ENCODE measurements around the gene NEK1.
"Not testable (repeated sequence)": the region's sequence is repeated elsewhere in the genome, so short reads cannot be mapped to it uniquely, and the experiment has no call there.

Gene NEK1

DNA sequence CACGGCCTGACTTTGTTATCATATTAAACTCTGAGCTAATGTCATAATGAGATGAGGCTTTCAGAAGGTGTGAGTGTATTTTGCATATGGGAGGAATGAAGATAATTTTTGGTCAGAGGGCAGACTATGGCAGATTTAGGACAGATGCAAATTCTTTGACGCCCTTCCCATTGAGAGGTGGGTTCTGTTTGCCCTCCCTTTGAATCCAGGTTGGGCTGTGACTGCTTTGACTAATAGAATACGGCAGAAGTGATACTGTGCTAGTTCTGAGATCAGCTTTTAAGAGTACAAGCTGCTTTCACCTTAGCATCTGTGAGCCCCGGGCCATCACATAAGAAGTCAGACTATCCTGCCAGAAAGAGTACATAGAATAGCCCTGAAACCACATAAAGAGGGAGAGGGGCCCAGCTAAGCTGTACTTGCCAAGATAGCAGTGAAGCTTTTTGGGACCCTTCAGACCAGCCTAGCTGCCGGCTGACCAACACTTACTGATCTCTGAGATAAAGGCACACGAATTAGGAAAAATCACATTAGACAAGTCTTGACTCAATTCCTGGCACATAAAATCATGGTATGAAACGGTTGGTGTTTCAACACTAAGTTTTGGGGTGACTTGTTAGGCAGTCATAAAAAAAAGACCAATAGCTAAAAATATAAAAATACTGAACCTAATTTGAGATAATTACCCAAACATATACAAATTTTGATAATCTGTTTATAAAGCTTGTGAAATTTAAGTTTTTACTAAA is 174.9 kb downstream of the NEK1 start:
- DNase-seq (ENCODE audit: low read depth in 1 of 2, low spot score in 1 of 2), result no peak

DNA sequence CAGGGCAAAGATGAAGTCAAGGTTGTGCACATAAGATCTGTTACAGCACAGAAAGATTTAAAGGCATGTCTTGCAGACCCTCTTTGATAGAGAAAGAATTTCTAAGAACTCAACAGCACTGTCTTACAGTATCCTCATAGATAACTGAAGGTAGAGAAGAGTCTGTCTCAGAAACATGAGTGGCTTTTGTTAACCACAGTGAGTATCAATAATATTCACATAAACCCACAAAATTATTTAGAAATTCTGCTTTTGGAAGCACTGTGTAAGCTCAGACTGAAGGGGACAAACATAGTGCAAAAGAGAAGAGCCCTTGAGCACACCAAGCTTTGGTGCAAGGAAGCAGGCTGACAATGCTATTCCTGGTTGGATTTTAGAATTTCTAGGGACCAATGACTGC is 175.6 kb downstream of the NEK1 start:
- DNase-seq (ENCODE audit: low read depth in 1 of 2, low spot score in 1 of 2), result no peak

- DNase-seq (ENCODE audit: low read depth in 1 of 2, low spot score in 1 of 2), result no peak
Observed at GRCh38 chr4:169428376-169428775, 184.0 kb downstream of the NEK1 start.

- not testable (repeated sequence) for DNase-seq (ENCODE audit: low read depth in 1 of 2, low spot score in 1 of 2)
Observed at GRCh38 chr4:169427727-169428126, 184.7 kb downstream of the NEK1 start.

DNA sequence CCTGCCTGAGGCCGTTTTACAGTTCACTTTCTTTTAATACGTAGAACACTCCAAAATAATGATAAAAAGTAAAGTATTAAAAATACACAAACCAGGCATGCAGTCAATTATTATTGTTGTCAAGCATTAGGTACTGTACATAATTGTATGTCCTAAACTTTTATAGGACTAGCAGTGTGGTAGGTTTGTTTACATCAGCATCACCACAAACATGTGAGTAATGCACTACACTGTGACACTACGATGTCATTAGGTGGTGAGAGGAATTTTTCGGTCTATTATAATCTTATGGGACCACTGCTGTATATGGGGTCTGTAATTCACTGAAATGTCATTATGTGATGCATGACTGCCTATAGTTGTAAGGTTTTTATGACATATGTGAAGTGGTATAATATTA is 192.1 kb downstream of the NEK1 start:
- no peak for DNase-seq (ENCODE audit: low read depth in 1 of 2, low spot score in 1 of 2)

GRCh38 chr4:169418846-169419245 is 193.5 kb downstream of the NEK1 start:
- no peak for DNase-seq (ENCODE audit: low read depth in 1 of 2, low spot score in 1 of 2)

DNA sequence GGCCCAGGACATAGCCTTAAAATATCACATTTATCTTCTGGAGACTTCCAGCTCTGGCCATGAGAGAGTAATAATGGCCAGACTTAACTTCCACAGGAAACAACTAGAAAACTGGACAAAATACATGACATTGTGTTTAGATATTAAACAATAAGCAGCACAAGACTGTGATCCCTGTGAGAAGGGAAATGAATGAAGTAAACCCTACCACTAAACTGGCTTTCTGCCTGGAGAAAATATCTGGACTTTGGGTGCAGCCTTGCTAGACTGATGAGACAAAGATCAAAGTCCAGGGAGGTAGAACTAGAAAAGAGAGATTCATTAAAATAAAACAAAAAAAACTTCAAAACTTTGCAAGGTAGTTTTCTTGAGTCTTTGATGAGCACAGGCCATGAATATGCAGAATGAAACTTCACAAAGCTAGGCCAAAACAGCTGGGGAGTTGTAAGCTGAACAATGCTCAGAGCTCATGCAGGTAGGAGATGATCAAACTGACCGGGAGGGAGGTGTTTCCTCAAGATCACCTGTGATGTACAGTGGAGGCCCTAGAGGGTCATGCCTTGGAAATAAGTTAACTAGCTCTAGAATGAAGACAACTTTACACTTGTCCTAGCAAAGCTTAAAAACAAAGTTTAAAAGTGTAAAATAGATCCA is 194.6 kb downstream of the NEK1 start:
- no peak for DNase-seq (ENCODE audit: low read depth in 1 of 2, low spot score in 1 of 2)

DNA sequence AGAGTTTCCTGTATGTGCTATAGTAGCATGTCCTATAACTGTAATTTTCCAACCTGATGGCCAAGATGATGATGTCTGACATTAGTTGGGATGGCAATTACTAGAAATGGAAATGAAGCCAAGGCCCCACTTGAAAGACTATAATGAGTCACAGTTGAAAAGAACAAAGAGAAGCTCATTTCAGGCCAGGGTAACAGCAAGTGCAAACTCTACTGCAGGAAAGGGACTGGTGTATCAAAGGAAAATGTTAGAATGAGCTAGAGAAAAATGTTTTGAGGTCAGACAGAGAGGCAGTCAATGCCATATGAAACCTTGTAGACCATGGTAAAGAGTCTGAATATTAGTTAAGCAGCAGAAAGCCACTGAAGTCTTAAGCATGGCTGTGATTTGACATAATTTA is 195.4 kb downstream of the NEK1 start:
- no peak for DNase-seq (ENCODE audit: low read depth in 1 of 2, low spot score in 1 of 2)

GRCh38 chr4:169416461-169416860 is 195.9 kb downstream of the NEK1 start:
- no peak for DNase-seq (ENCODE audit: low read depth in 1 of 2, low spot score in 1 of 2)

DNA sequence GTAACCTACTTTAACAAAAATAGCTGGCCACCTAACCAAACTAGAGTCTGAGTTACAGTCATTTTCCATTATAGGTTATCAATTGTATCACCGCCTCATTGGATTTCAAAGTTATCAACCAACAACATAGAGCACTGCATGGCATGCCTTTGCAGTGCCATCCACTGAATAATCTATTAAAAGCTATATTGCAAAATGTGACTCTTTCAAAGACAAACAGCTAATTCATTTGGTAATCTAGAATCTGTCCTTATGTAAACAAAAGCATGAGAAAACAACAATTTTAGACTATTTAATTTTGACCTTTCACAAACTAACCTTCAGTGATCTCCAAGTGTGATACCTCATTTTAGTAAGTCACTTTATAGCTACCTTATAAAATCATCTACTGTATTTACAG is 197.5 kb downstream of the NEK1 start:
- no peak for DNase-seq (ENCODE audit: low read depth in 1 of 2, low spot score in 1 of 2)

GRCh38 chr4:169412046-169412445 is 200.3 kb downstream of the NEK1 start:
- DNase-seq (ENCODE audit: low read depth in 1 of 2, low spot score in 1 of 2), result no peak

- DNase-seq (ENCODE audit: low read depth in 1 of 2, low spot score in 1 of 2), result no peak
Observed at GRCh38 chr4:169410839-169411770, 201.3 kb downstream of the NEK1 start.

- no peak for DNase-seq (ENCODE audit: low read depth in 1 of 2, low spot score in 1 of 2)
Observed at GRCh38 chr4:169407217-169407845, 205.1 kb downstream of the NEK1 start.

DNA sequence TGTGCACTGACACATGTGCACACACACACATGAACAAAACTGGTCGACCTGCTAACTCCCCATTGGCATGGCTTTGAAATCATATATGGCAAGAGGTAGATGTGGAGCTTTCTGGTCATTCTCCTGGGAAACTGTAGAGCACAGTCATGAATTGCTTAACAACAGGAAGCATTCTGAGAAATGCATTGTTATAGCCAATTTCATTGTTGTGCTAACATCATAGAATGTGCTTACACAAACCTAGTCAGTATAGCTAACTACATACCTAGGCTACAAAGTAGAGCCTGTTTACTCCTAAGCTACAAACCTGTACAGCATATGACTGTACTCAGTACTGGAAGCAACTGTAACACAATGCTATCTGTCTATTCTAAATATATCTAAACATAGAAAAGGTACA is 207.4 kb downstream of the NEK1 start:
- no peak for DNase-seq (ENCODE audit: low read depth in 1 of 2, low spot score in 1 of 2)

DNA sequence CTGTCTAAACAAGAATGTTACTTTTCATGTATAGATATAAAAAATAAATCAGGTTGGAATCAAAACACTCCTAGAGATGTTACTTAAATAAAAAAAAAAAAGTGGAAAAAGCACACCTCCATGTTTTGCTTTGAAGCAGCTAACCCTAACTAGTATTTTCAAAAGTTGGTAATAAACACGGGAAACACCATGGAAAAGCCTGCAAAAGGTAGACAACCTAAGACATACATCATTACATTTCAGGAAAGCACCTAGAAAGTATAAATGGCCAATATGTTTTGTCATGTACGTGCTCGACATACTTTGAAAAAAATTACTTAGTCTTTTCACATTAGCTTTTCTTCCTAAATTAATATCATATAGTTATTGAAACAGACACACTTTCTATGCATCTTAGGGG is 211.6 kb downstream of the NEK1 start:
- DNase-seq (ENCODE audit: low read depth in 1 of 2, low spot score in 1 of 2), result no peak

DNA sequence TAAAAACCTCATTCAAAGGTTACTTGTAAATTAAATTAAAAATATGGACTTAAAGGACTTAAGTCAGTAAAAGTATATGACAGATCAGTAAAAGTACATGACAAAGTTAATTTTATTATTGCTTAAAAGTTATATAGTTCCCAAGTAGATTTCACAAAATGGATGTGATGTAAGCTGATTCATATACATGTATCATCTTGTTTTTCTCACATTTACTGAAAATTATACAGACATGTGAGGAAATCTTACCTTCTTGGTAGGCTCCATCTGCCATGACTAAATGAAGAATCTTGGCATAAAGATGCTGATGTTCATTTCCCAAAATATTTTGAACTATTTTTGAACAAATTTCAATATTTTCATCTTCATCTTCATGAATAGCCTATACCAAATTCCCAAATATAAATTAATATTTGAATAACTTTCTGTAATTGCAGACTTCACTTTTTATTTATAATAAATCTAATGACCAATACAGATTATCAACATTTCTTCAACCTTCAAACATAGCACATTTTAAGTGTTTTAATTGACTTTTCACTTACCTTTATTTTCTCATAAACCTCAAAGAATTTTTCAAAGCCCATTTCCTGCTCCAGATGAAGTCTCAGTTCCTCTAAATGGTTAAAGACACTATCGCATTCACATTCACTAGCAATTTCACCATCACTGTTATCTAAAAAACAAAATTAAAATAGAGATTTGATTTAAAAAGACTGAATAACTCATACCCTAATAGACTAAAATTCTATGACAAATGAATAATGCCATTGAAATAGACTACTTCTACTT is 212.2 kb downstream of the NEK1 start:
- no peak for DNase-seq (ENCODE audit: low read depth in 1 of 2, low spot score in 1 of 2)

DNA sequence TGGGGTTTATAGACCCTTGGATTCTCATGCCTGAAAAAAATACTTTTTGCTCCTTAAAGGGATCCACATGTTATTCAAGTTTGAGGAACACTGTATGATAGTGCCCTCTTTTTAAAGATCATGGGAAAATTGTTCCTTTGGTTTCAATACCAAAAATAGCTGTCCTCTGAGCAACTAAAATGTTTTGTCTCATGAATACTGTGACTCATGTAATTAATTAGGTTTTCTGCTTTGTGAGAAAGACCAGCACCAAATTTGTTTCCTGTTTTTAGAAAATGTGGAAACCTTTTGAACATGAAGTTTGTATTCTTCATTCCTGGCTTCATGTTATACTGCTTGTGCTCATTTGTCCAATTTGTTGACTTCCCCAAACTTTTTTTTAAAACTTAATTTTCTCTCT is 214.1 kb downstream of the NEK1 start:
- no peak for DNase-seq (ENCODE audit: low read depth in 1 of 2, low spot score in 1 of 2)

GRCh38 chr4:169397762-169398161 is 214.6 kb downstream of the NEK1 start:
- no peak for DNase-seq (ENCODE audit: low read depth in 1 of 2, low spot score in 1 of 2)

GRCh38 chr4:169385376-169385775 is 227.0 kb downstream of the NEK1 start:
- no peak for DNase-seq (ENCODE audit: low read depth in 1 of 2, low spot score in 1 of 2)

GRCh38 chr4:169384779-169385178 is 227.6 kb downstream of the NEK1 start:
- no peak for DNase-seq (ENCODE audit: low read depth in 1 of 2, low spot score in 1 of 2)

- no peak for DNase-seq (ENCODE audit: low read depth in 1 of 2, low spot score in 1 of 2)
Observed at GRCh38 chr4:169383724-169384123, 228.7 kb downstream of the NEK1 start.
